IgD-negative memory B cell (primary cell): ENCODE data around the gene CCM2. TPM values are rescaled to one million over a fixed set of nuclear protein-coding genes. Genes with fewer than 3 reads are reported as not detected.

ENCODE experiments used
- H3K27ac Mint-ChIP-seq, 3 donors: one replicate each; pipeline ENCODE4 v1.8.0; 2020 to 2022; ENCODE audit warnings: mild to moderate bottlenecking in 3 of 3, mixed read lengths in 3 of 3, moderate library complexity in 1 of 3
- H3K27me3 Mint-ChIP-seq: one replicate; pipeline ENCODE4 v1.8.0; 2021; ENCODE audit warnings: mixed read lengths
- H3K36me3 Mint-ChIP-seq: one replicate; pipeline ENCODE4 v1.8.0; 2020; ENCODE audit warnings: mild to moderate bottlenecking, mixed read lengths
- H3K4me1 Mint-ChIP-seq, 3 donors: one replicate each; pipeline ENCODE4 v1.8.0; 2020 to 2022; ENCODE audit warnings: mixed read lengths in 3 of 3, mild to moderate bottlenecking in 1 of 3
- H3K4me3 Mint-ChIP-seq, 4 donors: one replicate each; pipeline ENCODE4 v1.8.0; 2020 to 2022; ENCODE audit warnings: mild to moderate bottlenecking in 4 of 4, mixed read lengths in 4 of 4, moderate library complexity in 3 of 4
- H3K9me3 Mint-ChIP-seq, 3 donors: one replicate each; pipeline ENCODE4 v1.8.0; 2020 to 2021; ENCODE audit warnings: mixed read lengths in 3 of 3, mild to moderate bottlenecking in 1 of 3
- polyA plus RNA-seq: library from polyadenylated mRNA; unstranded; fragments of 300-500 nt; fragmentation: Illumina TruSeq; gene quantifications from one replicate; pipeline ENCODE4 v1.2.3, GENCODE V29; 2021

The CCM2 gene
- polyA plus RNA-seq, 1 donor from 2014 or later, result 81.8 TPM

DNA sequence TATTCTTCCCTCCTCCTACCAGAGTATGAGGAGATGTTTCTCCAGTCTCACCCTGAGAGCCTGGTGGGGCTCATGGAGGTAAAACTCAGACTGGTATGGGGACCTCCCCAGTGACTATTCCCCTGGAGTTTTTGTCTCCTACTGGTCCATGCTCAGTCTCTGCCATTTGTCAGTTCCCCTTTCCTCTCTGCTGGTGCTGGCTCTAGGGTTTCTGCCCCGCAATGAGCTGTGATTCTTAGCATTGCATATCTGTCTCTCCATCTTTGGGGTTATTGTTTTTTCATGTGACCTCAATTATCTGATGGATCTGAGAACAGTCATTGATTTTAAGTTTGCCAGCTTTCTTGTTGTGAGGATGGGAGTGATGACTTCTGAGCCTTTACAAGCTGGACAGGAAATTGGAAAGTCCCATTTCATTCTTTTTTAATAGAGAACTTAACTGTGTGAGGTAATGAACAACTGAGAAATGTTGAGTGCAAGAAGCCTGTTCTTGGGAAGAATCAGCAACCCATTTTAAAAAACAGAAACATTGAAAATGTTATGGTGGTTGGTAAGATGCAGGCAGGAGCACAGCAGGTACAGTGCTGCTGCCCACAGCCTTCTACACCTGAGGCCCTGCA lies 61.9 kb downstream of the CCM2 start:
- H3K9me3 Mint-ChIP-seq, result no peaks in the 10 kb centered on the region
- H3K36me3 Mint-ChIP-seq, result peaks cover 2% of the 10 kb centered on the region
- no peaks in the 10 kb centered on the region for H3K27me3 Mint-ChIP-seq
- peak overlapping the region in 1 of 3 donors; percentile 19 for H3K27ac Mint-ChIP-seq
- peaks cover 18 to 42% (median 35%) of the 10 kb centered on the region in 3 donors for H3K4me1 Mint-ChIP-seq
- H3K4me3 Mint-ChIP-seq, result no peak overlapping the region

DNA sequence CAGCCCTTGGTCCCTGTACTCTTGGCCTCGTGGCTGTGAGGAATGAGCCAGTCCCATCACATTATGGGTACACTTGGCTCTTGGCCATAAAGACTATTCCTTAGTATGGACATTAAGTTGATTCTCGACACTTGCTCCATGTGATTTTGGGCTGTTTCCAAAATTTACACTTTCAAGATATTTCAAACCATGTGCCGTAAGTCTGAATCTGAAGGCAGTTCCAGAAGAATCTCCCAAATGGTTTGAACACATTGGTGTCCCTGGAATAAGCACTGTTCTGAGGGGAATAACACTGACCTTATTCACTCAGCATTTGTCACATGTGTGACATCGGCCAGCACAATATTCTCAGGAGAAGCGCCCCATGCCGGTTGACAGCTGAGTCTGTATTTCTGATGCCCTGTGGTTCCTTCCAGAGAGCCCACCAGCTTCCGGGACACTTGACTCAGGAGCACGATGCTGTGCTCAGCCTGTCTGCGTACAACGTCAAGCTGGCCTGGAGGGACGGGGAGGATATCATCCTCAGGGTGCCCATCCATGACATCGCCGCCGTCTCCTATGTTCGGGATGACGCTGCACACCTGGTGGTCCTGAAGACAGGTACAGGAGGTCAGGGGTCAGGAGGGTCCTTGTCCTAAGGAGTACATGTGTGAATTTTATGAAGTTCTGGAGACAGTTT lies 64.2 kb downstream of the CCM2 start:
- Mint-ChIP-seq H3K4me3 (no peak overlapping the region), H3K36me3 (peaks cover 2% of the 10 kb centered on the region), H3K27ac (no peak overlapping the region), H3K4me1 (peaks cover 12 to 26% (median 24%) of the 10 kb centered on the region in 3 donors), H3K27me3 (no peaks in the 10 kb centered on the region), H3K9me3 (no peaks in the 10 kb centered on the region)

GRCh38 chr7:45065031-45065995 lies 65.3 kb downstream of the CCM2 start:
- Mint-ChIP-seq H3K36me3 (peaks cover 2% of the 10 kb centered on the region), H3K9me3 (no peaks in the 10 kb centered on the region), H3K4me1 (peaks cover 10 to 26% (median 22%) of the 10 kb centered on the region in 3 donors), H3K27ac (peak overlapping the region in 1 of 3 donors; percentile 55), H3K27me3 (no peaks in the 10 kb centered on the region), H3K4me3 (no peak overlapping the region)

DNA sequence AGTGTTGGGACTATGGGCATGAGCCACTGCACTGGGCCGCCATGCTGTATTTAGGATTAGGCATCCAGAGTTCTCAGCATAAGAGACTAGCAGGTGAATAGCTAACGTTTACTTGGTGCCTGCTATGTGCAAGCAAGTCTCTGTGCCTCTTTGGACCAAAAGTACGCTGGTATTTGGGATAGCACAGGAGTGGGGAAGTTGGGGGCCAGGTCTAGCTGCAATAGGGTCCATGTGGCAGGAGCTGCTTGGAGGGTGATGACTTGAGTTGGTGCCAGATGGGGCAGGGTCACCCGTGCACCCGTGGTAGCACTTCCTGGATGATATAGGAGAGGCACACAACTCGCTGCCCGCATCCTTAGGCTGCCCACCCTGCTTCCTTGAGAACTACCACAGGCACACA lies 66.4 kb downstream of the CCM2 start:
- H3K27ac Mint-ChIP-seq, result no peak overlapping the region
- H3K4me1 Mint-ChIP-seq, result peaks cover 6 to 18% (median 13%) of the 10 kb centered on the region in 3 donors
- H3K9me3 Mint-ChIP-seq, result no peaks in the 10 kb centered on the region
- H3K4me3 Mint-ChIP-seq, result no peak overlapping the region
- H3K36me3 Mint-ChIP-seq, result peaks cover 2% of the 10 kb centered on the region
- no peaks in the 10 kb centered on the region for H3K27me3 Mint-ChIP-seq

- H3K4me3 Mint-ChIP-seq, result peak overlapping the region in 1 of 4 donors; percentile 39
- peak overlapping the region in 1 of 3 donors; percentile 53 for H3K27ac Mint-ChIP-seq
- H3K4me1 Mint-ChIP-seq, result peaks cover 4 to 14% (median 6%) of the 10 kb centered on the region in 3 donors
- no peaks in the 10 kb centered on the region for H3K27me3 Mint-ChIP-seq
- no peaks in the 10 kb centered on the region for H3K9me3 Mint-ChIP-seq
- peaks cover 2% of the 10 kb centered on the region for H3K36me3 Mint-ChIP-seq
Observed at GRCh38 chr7:45067582-45067981, 67.6 kb downstream of the CCM2 start.

DNA sequence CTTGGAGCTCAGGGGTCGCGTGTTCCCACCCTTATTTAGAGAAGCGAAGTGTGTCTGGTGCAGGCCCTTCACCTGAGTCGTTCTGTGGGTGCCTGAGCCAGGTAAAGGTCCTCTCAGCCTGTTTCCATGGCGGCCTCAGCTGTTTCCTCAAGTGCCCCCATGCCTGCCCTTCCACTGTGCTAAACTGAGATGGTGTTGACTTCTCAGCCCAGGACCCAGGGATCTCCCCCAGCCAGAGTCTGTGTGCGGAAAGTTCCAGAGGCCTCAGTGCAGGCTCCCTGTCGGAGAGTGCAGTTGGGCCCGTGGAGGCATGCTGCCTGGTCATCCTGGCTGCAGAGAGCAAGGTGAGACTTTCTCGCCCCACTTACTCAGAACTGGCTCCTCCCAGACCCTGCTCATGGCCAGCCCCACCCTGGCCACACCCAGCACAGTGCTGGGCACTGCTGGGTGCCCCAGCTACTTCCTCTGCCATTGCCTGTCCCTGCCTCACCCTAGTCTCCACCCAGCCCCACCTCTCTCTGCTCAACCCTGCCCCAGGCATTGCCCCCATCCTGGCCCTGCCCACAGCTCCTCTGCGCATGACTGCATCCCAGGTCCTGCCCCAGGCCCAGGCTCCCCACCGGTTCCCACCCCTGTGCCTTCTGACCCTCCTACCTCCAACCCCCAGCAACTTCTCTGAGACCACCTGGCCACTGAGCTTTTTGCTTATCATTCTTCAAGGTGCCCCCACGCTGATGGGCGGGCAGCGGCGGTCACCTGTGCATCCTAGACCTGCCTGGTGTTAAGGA lies 68.4 kb downstream of the CCM2 start:
- H3K4me3 Mint-ChIP-seq, result no peak overlapping the region
- no peaks in the 10 kb centered on the region for H3K27me3 Mint-ChIP-seq
- H3K27ac Mint-ChIP-seq, result peak overlapping the region in 2 of 3 donors; percentile 57 to 59
- peaks cover 3 to 12% (median 5%) of the 10 kb centered on the region in 3 donors for H3K4me1 Mint-ChIP-seq
- H3K9me3 Mint-ChIP-seq, result no peaks in the 10 kb centered on the region
- peaks cover 2% of the 10 kb centered on the region for H3K36me3 Mint-ChIP-seq

DNA sequence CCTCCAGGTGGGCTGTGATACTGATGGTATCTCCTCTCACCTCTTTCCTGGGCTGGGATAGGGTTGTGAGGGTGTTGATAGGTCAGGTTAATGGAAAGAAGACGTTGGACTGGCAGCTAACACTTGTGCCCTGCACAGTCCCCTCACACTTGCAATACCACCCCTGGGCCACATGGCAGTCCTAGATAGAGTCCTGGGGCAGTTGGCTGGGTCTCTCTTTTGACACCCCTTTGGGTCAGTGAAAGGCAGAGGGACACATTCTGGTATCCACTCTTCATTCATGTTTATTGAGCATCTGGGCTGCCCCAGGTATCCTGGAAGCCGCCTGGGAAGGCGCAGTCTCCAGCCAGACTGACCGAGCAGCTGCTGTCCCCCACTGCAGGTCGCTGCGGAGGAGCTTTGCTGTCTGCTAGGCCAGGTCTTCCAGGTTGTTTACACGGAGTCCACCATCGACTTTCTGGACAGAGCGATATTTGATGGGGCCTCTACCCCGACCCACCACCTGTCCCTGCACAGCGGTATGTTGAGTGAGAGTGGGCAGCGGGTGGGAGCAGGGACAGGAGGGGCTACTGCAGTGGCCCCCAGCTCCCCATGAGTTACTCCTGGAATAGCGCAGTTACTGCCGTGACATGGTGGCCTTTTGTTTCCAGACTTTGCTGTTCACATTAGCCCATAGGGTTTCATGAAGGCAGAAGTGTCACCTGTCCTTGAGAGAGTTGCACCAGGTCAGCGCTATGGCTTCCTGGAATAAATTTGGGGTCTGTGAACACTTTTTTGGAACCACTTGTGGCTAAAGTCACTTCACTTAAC lies 69.6 kb downstream of the CCM2 start:
- peaks cover 2% of the 10 kb centered on the region for H3K36me3 Mint-ChIP-seq
- H3K4me1 Mint-ChIP-seq, result peaks cover 0 to 6% (median 3%) of the 10 kb centered on the region in 3 donors
- H3K27ac Mint-ChIP-seq, result peak overlapping the region in 1 of 3 donors; percentile 57
- no peaks in the 10 kb centered on the region for H3K9me3 Mint-ChIP-seq
- H3K27me3 Mint-ChIP-seq, result no peaks in the 10 kb centered on the region
- H3K4me3 Mint-ChIP-seq, result no peak overlapping the region

GRCh38 chr7:45070254-45070642 lies 70.2 kb downstream of the CCM2 start:
- no peak overlapping the region for H3K27ac Mint-ChIP-seq
- no peaks in the 10 kb centered on the region for H3K9me3 Mint-ChIP-seq
- H3K4me1 Mint-ChIP-seq, result peaks cover 0 to 6% (median 3%) of the 10 kb centered on the region in 3 donors
- no peaks in the 10 kb centered on the region for H3K27me3 Mint-ChIP-seq
- H3K36me3 Mint-ChIP-seq, result peaks cover 2% of the 10 kb centered on the region
- no peak overlapping the region for H3K4me3 Mint-ChIP-seq

GRCh38 chr7:45071528-45071927 lies 71.5 kb downstream of the CCM2 start:
- no peak overlapping the region for H3K4me3 Mint-ChIP-seq
- peaks cover 0 to 3% (median 3%) of the 10 kb centered on the region in 3 donors for H3K4me1 Mint-ChIP-seq
- H3K27ac Mint-ChIP-seq, result no peak overlapping the region
- peaks cover 2% of the 10 kb centered on the region for H3K36me3 Mint-ChIP-seq
- no peaks in the 10 kb centered on the region for H3K27me3 Mint-ChIP-seq
- no peaks in the 10 kb centered on the region for H3K9me3 Mint-ChIP-seq

- no peak overlapping the region for H3K4me3 Mint-ChIP-seq
Observed at GRCh38 chr7:45072131-45073030, 72.4 kb downstream of the CCM2 start.

GRCh38 chr7:45073031-45073785 lies 73.2 kb downstream of the CCM2 start:
- Mint-ChIP-seq H3K27me3 (no peaks in the 10 kb centered on the region), H3K4me3 (no peak overlapping the region), H3K36me3 (peaks cover 2% of the 10 kb centered on the region), H3K9me3 (no peaks in the 10 kb centered on the region), H3K27ac (no peak overlapping the region), H3K4me1 (peaks cover 0 to 4% (median 3%) of the 10 kb centered on the region in 3 donors)

More at GRCh38 chr7:45072131-45073030, 72.4 kb downstream of the CCM2 start:
- H3K27me3 Mint-ChIP-seq, result no peaks in the 10 kb centered on the region
- H3K36me3 Mint-ChIP-seq, result peaks cover 2% of the 10 kb centered on the region
- H3K9me3 Mint-ChIP-seq, result no peaks in the 10 kb centered on the region
- H3K27ac Mint-ChIP-seq, result no peak overlapping the region
- H3K4me1 Mint-ChIP-seq, result peaks cover 0 to 3% (median 3%) of the 10 kb centered on the region in 3 donors

- Mint-ChIP-seq H3K4me1 (peaks cover 0 to 6% (median 3%) of the 10 kb centered on the region in 3 donors), H3K27ac (peak overlapping the region in 1 of 3 donors; percentile 23), H3K4me3 (no peak overlapping the region), H3K27me3 (no peaks in the 10 kb centered on the region), H3K9me3 (no peaks in the 10 kb centered on the region), H3K36me3 (peaks cover 2% of the 10 kb centered on the region)
Observed at GRCh38 chr7:45073786-45074527, 74.0 kb downstream of the CCM2 start.
